ENCODE data around the gene RETREG3.
A peak's percentile ranks its signal among the peaks of the same experiment; 100 is the strongest.
"Not testable (repeated sequence)": the region's sequence is repeated elsewhere in the genome, so short reads cannot be mapped to it uniquely, and the experiment has no call there.

Gene RETREG3

GRCh38 chr17:42609182-42609813 is at the start of gene RETREG3, which contains the start of gene TUBG1:
TSS of gene RETREG3 (minus strand) at chr17:42609374. CDS start at chr17:42609324, 50 bp downstream.
TSS of gene TUBG1 (plus strand) at chr17:42609683. CDS start at chr17:42609738, 55 bp downstream.
- DNase-seq, result peak; percentile 99 to 100

- no peak for DNase-seq
Observed at GRCh38 chr17:42657824-42658588, 48.8 kb upstream of the RETREG3 start.

- no peak for DNase-seq
Observed at GRCh38 chr17:42655528-42655927, 46.4 kb upstream of the RETREG3 start.

GRCh38 chr17:42653179-42654124 is 44.3 kb upstream of the RETREG3 start:
- no peak for DNase-seq

GRCh38 chr17:42651392-42651791 is 42.2 kb upstream of the RETREG3 start:
- no peak for DNase-seq

- no peak for DNase-seq
Observed at GRCh38 chr17:42647778-42648177, 38.6 kb upstream of the RETREG3 start.

GRCh38 chr17:42642336-42642735 is 33.2 kb upstream of the RETREG3 start:
- DNase-seq, result peak; percentile 55 to 73

GRCh38 chr17:42640121-42640520 is 30.9 kb upstream of the RETREG3 start:
- DNase-seq, result no peak

- no peak for DNase-seq
Observed at GRCh38 chr17:42639525-42640113, 30.4 kb upstream of the RETREG3 start.

GRCh38 chr17:42632949-42633444 is 23.8 kb upstream of the RETREG3 start:
- no peak for DNase-seq

GRCh38 chr17:42629411-42630009 is 20.3 kb upstream of the RETREG3 start:
- DNase-seq, result no peak

GRCh38 chr17:42627032-42627764 is 18.0 kb upstream of the RETREG3 start:
- not testable (repeated sequence) for DNase-seq

GRCh38 chr17:42623732-42624596 is 14.8 kb upstream of the RETREG3 start:
- no peak for DNase-seq

GRCh38 chr17:42623271-42623670 is 14.1 kb upstream of the RETREG3 start:
- DNase-seq, result no peak

GRCh38 chr17:42621987-42622386 is 12.8 kb upstream of the RETREG3 start:
- not testable (repeated sequence) for DNase-seq

- DNase-seq, result peak; percentile 40 to 76
Observed at GRCh38 chr17:42618442-42619150, 9.4 kb upstream of the RETREG3 start.

- DNase-seq, result peak; percentile 23 to 49
Observed at GRCh38 chr17:42617956-42618431, 8.8 kb upstream of the RETREG3 start.

- no peak for DNase-seq
Observed at GRCh38 chr17:42613699-42614295, 4.6 kb upstream of the RETREG3 start.

GRCh38 chr17:42612013-42612412 is 2.8 kb upstream of the RETREG3 start:
- DNase-seq, result no peak

Measured in NCI-H524 (cell line).